Measurements from ENCODE around the gene SYNGR2.

SYNGR2 gene

GRCh38 chr17:78174346-78174869 lies 6.0 kb downstream of the SYNGR2 start:
- peak; percentile 9; the same call in 1 of the 2 replicates for TF ChIP-seq CTCF (conservative IDR thresholded peaks at IDR 0.05; ENCODE audit: low read depth, low read length)
- Histone ChIP-seq H3K36me3 (ENCODE audit: insufficient read depth) (peaks cover 9% of the 10 kb centered on the region; the same call in 1 of the 2 replicates), H3K4me1 (ENCODE audit: low read depth, poor library complexity, severe bottlenecking) (peaks cover 94% of the 10 kb centered on the region)

GRCh38 chr17:78174870-78175642 lies 6.7 kb downstream of the SYNGR2 start:
- Histone ChIP-seq H3K4me1 (ENCODE audit: low read depth, poor library complexity, severe bottlenecking) (peaks cover 95% of the 10 kb centered on the region), H3K9ac (peak overlapping the region; percentile 17; the same call in 1 of the 2 replicates), H3K27ac (peak overlapping the region; percentile 72), H2AFZ (ENCODE audit: low read depth) (no peak overlapping the region), H3K4me3 (IDR thresholded peaks at IDR 0.05; ENCODE audit: insufficient read depth, low read depth, low read length) (no peak overlapping the region), H3K36me3 (ENCODE audit: insufficient read depth) (peaks cover 9% of the 10 kb centered on the region; the same call in 1 of the 2 replicates), H4K20me1 (ENCODE audit: insufficient read depth) (no peaks in the 10 kb centered on the region), H3K27me3 (ENCODE audit: insufficient read depth, low read depth) (no peaks in the 10 kb centered on the region), H3K4me2 (peak overlapping the region; percentile 50), H3K79me2 (ENCODE audit: insufficient read depth, low read depth) (peaks cover 42% of the 10 kb centered on the region)
- peak; percentile 11; the same call in 1 of the 2 replicates for TF ChIP-seq CTCF (conservative IDR thresholded peaks at IDR 0.05; ENCODE audit: low read depth, low read length)

More at GRCh38 chr17:78174346-78174869, 6.0 kb downstream of the SYNGR2 start:
- Histone ChIP-seq H3K27ac (peak overlapping the region; percentile 72), H4K20me1 (ENCODE audit: insufficient read depth) (no peaks in the 10 kb centered on the region), H3K9ac (peak overlapping the region; percentile 17; the same call in 1 of the 2 replicates), H2AFZ (ENCODE audit: low read depth) (no peak overlapping the region), H3K4me2 (peak overlapping the region; percentile 50), H3K27me3 (ENCODE audit: insufficient read depth, low read depth) (no peaks in the 10 kb centered on the region), H3K4me3 (IDR thresholded peaks at IDR 0.05; ENCODE audit: insufficient read depth, low read depth, low read length) (no peak overlapping the region), H3K79me2 (ENCODE audit: insufficient read depth, low read depth) (peaks cover 42% of the 10 kb centered on the region)

GRCh38 chr17:78175643-78175981 lies 7.2 kb downstream of the SYNGR2 start:
- H2AFZ ChIP-seq (ENCODE audit: low read depth) = no peak overlapping the region
- peaks cover 40% of the 10 kb centered on the region for H3K79me2 ChIP-seq (ENCODE audit: insufficient read depth, low read depth)
- H3K4me2 ChIP-seq = peak overlapping the region; percentile 50; the same call in 1 of the 2 replicates
- H3K4me3 ChIP-seq (IDR thresholded peaks at IDR 0.05; ENCODE audit: insufficient read depth, low read depth, low read length) = no peak overlapping the region
- peak overlapping the region; percentile 72 for H3K27ac ChIP-seq
- H4K20me1 ChIP-seq (ENCODE audit: insufficient read depth) = no peaks in the 10 kb centered on the region
- no peak overlapping the region for H3K9ac ChIP-seq
- TF ChIP-seq CTCF (conservative IDR thresholded peaks at IDR 0.05; ENCODE audit: low read depth, low read length) = no peak
- peaks cover 95% of the 10 kb centered on the region for H3K4me1 ChIP-seq (ENCODE audit: low read depth, poor library complexity, severe bottlenecking)
- peaks cover 9% of the 10 kb centered on the region; the same call in 1 of the 2 replicates for H3K36me3 ChIP-seq (ENCODE audit: insufficient read depth)
- H3K27me3 ChIP-seq (ENCODE audit: insufficient read depth, low read depth) = no peaks in the 10 kb centered on the region

GRCh38 chr17:78176548-78177025 lies 8.2 kb downstream of the SYNGR2 start:
- Histone ChIP-seq H3K79me2 (ENCODE audit: insufficient read depth, low read depth) (peaks cover 36% of the 10 kb centered on the region; the same call in 1 of the 2 replicates), H4K20me1 (ENCODE audit: insufficient read depth) (no peaks in the 10 kb centered on the region), H2AFZ (ENCODE audit: low read depth) (no peak overlapping the region), H3K36me3 (ENCODE audit: insufficient read depth) (peaks cover 4% of the 10 kb centered on the region; the same call in 1 of the 2 replicates), H3K9ac (no peak overlapping the region), H3K4me3 (IDR thresholded peaks at IDR 0.05; ENCODE audit: insufficient read depth, low read depth, low read length) (no peak overlapping the region), H3K4me2 (peak overlapping the region; percentile 2; the same call in 1 of the 2 replicates), H3K27ac (peak overlapping the region; percentile 72; the same call in 1 of the 2 replicates), H3K4me1 (ENCODE audit: low read depth, poor library complexity, severe bottlenecking) (peaks cover 95% of the 10 kb centered on the region), H3K27me3 (ENCODE audit: insufficient read depth, low read depth) (no peaks in the 10 kb centered on the region)
- TF ChIP-seq CTCF (conservative IDR thresholded peaks at IDR 0.05; ENCODE audit: low read depth, low read length) = peak; percentile 91
